Karpas-422 (cell line): Measurements from ENCODE around the gene TMEM38B. TPM values are rescaled to one million over a fixed set of nuclear protein-coding genes. Genes with fewer than 3 reads are reported as not detected.
A peak's percentile ranks its signal among the peaks of the same experiment; 100 is the strongest.

Source experiments
- DNase-seq: peaks from one replicate; pipeline ENCODE4 v3.0.0-alpha.2; 2015
- H2AFZ ChIP-seq: fragments of 200-600 bp; sonication (generic); 2 replicates; pipeline ENCODE4 v1.6.1; 2014; ENCODE audit warnings: antibody characterized with exemption, low read length, mixed read lengths
- H3K27ac ChIP-seq: fragments of 200-600 bp; sonication (generic); 2 replicates; pipeline ENCODE4 v1.5.1; 2014; ENCODE audit warnings: mild to moderate bottlenecking, low read length, moderate library complexity
- H3K27me3 ChIP-seq: fragments of 200-600 bp; sonication (generic); 2 replicates; pipeline ENCODE4 v1.6.1; 2014; ENCODE audit warnings: low read length, mixed read lengths
- H3K36me3 ChIP-seq: fragments of 200-600 bp; sonication (generic); 2 replicates; pipeline ENCODE4 v1.6.1; 2014; ENCODE audit warnings: low read length, mixed read lengths; ENCODE audit not compliant: insufficient read depth
- H3K4me1 ChIP-seq: fragments of 200-600 bp; sonication (generic); 2 replicates; pipeline ENCODE4 v1.6.1; 2014; ENCODE audit warnings: mild to moderate bottlenecking, low read length, mixed read lengths
- H3K4me2 ChIP-seq: fragments of 200-600 bp; sonication (generic); 2 replicates; pipeline ENCODE4 v1.6.1; 2014; ENCODE audit warnings: low read length, low read depth, mild to moderate bottlenecking; ENCODE audit not compliant: poor library complexity, severe bottlenecking
- H3K4me3 ChIP-seq: fragments of 200-600 bp; sonication (generic); 2 replicates; pipeline ENCODE4 v1.5.1; 2014; ENCODE audit warnings: mild to moderate bottlenecking, antibody characterized with exemption, low read length, mixed read lengths
- H3K79me2 ChIP-seq: fragments of 200-600 bp; sonication (generic); 2 replicates; pipeline ENCODE4 v1.6.1; 2014; ENCODE audit warnings: mild to moderate bottlenecking, low read length, mixed read lengths
- H3K9ac ChIP-seq: fragments of 200-600 bp; sonication (generic); 2 replicates; pipeline ENCODE4 v1.6.0; 2014; ENCODE audit warnings: low read length
- H3K9me2 ChIP-seq: fragments of 200-600 bp; sonication (generic), shearing (Covaris generic); replicated peaks from 2 replicates; pipeline ENCODE4 v1.6.0; 2014; ENCODE audit warnings: mild to moderate bottlenecking, low read length, moderate library complexity; ENCODE audit not compliant: insufficient read depth
- H3K9me3 ChIP-seq: fragments of 300-700, 200-600 bp; sonication (generic); 2 replicates; pipeline ENCODE4 v1.6.1; 2014; ENCODE audit warnings: low read length, mixed read lengths
- H4K20me1 ChIP-seq: fragments of 200-600 bp; sonication (generic); 2 replicates; pipeline ENCODE4 v1.6.1; 2014; ENCODE audit warnings: mild to moderate bottlenecking, antibody characterized with exemption, low read length, low read depth; ENCODE audit not compliant: insufficient read depth
- total RNA-seq: library from RNA; depleted of rRNA; stranded (reverse); fragments of >200 nt; shearing (Covaris generic); gene quantifications from 2 replicates; pipeline ENCODE4 v1.2.3, GENCODE V29; 2014; ENCODE audit warnings: low replicate concordance; rRNA removed

The TMEM38B gene
- 134 and 164 TPM in 2 replicates for total RNA-seq

- H3K36me3 ChIP-seq = peaks cover 37% of the 10 kb centered on the region
- peak within 1 kb of the TSS; percentile 45; the same call in 1 of the 2 replicates for H2AFZ ChIP-seq
- H3K27me3 ChIP-seq = no peaks in the 10 kb centered on the region
- H3K9me2 ChIP-seq = no peaks in the 10 kb centered on the region
- peaks cover 78% of the 10 kb centered on the region for H3K4me1 ChIP-seq
- peaks cover 48% of the 10 kb centered on the region for H3K79me2 ChIP-seq
- peaks cover 11% of the 10 kb centered on the region for H4K20me1 ChIP-seq
- no peaks in the 10 kb centered on the region for H3K9me3 ChIP-seq
- peak within 1 kb of the TSS; percentile 91 for H3K9ac ChIP-seq
- peak within 1 kb of the TSS; percentile 85 for H3K27ac ChIP-seq
- H3K4me3 ChIP-seq = peak within 1 kb of the TSS; percentile 92
- peak within 1 kb of the TSS; percentile 95 for H3K4me2 ChIP-seq
- DNase-seq = peak; percentile 94
Observed at GRCh38 chr9:105694190-105694847, at the start of gene TMEM38B. Gene TMEM38B, plus strand, starts transcription at chr9:105694541. Its CDS starts 120 bp downstream, at chr9:105694661.

DNA sequence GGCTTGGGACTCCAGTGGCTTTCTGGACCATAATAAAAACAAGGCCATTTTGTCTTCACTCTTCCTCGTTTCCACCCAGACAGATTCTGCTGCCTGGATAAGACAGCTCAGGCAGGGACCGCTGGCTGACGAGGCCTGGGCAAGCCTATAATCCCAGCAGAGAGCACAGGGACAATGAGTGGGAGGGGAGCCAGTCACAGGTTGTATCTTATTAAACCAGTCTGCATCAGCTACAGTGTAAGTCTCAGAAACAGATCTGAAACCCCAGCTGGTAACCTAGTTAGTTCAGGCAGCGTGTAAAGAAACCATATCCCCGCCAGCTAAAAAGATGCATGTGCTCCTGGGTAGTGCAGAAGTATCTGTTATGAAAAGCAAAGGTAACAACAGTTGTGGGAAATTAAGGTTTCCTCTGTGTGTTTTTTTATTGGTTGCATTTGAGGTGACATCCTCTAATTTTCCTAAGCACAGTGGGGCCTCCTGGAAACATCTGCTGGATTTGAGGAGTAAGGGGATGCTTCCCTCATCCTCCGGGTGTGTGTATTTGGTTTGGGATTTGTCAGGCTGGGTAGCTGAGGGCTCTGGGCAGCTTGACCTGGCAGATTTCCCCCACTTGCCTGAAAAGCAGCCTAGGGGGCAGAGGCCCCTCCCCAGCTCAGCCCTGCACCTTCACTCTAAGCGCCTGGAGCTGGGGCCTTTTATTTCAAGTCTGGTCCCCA lies 47.3 kb upstream of the TMEM38B start:
- no peak overlapping the region for H2AFZ ChIP-seq

DNA sequence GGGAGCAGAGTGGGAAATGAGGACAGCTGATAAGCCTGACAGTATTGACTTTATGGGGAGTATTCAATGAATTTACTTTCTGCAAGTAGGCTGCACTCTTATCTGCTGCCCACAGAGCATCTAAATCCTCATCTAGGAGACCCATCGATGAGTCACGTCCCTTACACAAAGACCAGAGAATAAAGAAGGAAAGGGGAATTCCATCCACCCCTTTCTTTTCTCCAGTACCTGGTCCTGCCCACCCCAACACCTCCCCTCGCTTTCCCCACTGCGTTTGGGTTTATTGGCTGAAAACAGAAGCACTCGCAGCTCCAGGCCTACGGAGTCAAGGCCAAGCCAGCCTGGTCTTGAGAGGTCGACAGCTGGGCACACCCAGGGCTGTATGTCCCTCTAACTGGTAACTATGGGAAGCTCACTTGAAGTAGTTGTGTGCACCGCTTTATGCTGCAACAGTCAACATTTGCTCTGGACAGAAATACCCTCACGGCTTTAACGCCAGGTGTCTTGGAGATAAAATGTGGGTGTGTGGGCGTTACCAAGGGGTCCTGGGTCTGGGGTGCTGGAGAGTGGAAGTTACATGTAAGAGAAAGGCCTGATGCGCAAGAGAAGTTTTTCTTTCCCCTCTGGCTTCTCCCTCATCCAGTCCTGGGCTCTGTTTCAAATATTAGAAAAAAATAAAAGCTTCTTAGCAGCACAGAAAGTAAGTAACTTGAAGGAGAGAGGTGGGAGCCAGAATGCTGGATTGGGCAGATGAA lies 46.6 kb upstream of the TMEM38B start:
- H3K9me2 ChIP-seq = no peaks in the 10 kb centered on the region
- H3K27ac ChIP-seq = peak overlapping the region; percentile 47
- peak overlapping the region; percentile 13; the same call in 1 of the 2 replicates for H3K9ac ChIP-seq
- no peaks in the 10 kb centered on the region for H4K20me1 ChIP-seq
- H3K36me3 ChIP-seq = no peaks in the 10 kb centered on the region
- H3K9me3 ChIP-seq = 0 out of 2 replicates have a peak, but pooled peaks cover 2% of the 10 kb centered on the region
- no peaks in the 10 kb centered on the region for H3K79me2 ChIP-seq
- no peak overlapping the region for H3K4me3 ChIP-seq
- peaks cover 92% of the 10 kb centered on the region for H3K4me1 ChIP-seq
- no peak overlapping the region for H2AFZ ChIP-seq
- H3K4me2 ChIP-seq = peak overlapping the region; percentile 46
- H3K27me3 ChIP-seq = no peaks in the 10 kb centered on the region
- no peak for DNase-seq

More for the DNA sequence above, 47.3 kb upstream of the TMEM38B start:
- peaks cover 89% of the 10 kb centered on the region for H3K4me1 ChIP-seq
- H3K9ac ChIP-seq = peak overlapping the region; percentile 13
- H4K20me1 ChIP-seq = no peaks in the 10 kb centered on the region
- H3K9me3 ChIP-seq = 0 out of 2 replicates have a peak, but pooled peaks cover 2% of the 10 kb centered on the region
- H3K27me3 ChIP-seq = no peaks in the 10 kb centered on the region
- peak overlapping the region; percentile 46 for H3K4me2 ChIP-seq
- H3K36me3 ChIP-seq = no peaks in the 10 kb centered on the region
- H3K4me3 ChIP-seq = no peak overlapping the region
- H3K79me2 ChIP-seq = no peaks in the 10 kb centered on the region
- no peaks in the 10 kb centered on the region for H3K9me2 ChIP-seq
- H3K27ac ChIP-seq = peak overlapping the region; percentile 29; the same call in 1 of the 2 replicates
- DNase-seq = no peak

DNA sequence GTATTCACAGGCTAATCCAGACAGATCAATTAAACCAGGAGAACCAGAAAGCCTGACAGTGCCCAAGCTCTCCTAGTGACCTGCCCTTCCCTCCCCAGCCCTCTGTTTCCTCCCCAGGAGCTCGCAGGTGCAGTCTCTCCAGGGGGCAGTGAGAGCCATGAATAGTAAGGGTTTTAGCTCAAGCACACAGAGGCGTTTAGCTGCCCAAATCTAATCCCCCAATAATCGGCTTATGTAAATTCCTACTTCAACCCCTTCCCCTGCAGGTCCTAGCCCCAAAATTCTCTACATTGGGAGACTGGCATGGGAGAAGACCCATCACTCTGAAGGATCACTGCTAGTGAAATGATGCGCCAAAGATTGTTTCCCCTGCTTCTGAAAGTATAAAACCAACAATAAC lies 42.5 kb upstream of the TMEM38B start:
- peak overlapping the region; percentile 53 for H3K4me2 ChIP-seq
- H3K4me1 ChIP-seq = peaks cover 86% of the 10 kb centered on the region
- H3K27me3 ChIP-seq = no peaks in the 10 kb centered on the region
- no peaks in the 10 kb centered on the region for H4K20me1 ChIP-seq
- H3K4me3 ChIP-seq = peak overlapping the region; percentile 33
- H3K9me3 ChIP-seq = no peaks in the 10 kb centered on the region
- peak overlapping the region; percentile 31; the same call in 1 of the 2 replicates for H3K9ac ChIP-seq
- no peak overlapping the region for H2AFZ ChIP-seq
- DNase-seq = peak; percentile 74
- no peaks in the 10 kb centered on the region for H3K79me2 ChIP-seq
- peak overlapping the region; percentile 70 for H3K27ac ChIP-seq
- no peaks in the 10 kb centered on the region for H3K9me2 ChIP-seq
- H3K36me3 ChIP-seq = no peaks in the 10 kb centered on the region

DNA sequence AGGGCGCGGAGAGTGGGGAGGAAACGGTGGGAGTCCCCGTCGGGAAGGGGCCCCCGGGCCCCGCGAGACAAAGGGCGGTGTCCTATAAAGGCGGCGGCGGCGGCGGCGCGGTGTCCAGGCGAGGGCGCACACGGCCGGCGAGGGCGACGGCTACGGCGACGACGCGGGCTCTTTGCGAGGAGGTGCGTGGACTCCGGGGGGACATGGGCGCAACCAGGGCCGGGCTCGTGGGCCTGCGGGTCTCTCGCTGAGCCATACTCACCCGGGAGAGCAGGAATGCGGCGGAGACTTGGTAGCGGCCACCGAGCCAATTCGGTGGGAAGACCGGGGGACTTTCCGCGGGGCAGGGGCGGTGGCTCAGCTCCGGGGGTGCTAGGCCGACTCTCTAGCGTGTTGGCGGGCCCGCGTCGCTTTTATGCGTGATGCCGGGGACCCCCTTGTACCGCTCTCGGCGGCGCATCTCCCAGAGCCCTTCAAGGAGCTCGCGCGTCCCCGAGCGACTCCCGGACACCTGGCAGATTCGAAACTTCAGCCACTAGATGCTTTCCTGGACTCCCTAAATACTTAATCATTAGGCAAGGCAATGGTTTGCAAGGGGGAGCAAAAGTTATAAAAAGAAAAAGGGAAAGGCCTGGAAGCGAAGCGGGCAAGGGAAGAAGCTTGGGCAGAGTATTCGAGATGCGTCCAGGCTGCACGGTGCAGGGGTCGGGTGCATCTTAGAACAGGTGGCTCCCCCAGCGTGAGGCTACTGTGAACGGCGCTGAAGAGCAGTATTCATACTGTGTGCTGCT lies 38.0 kb upstream of the TMEM38B start:
- Histone ChIP-seq H3K4me2 (peak overlapping the region; percentile 61), H3K27ac (peak overlapping the region; percentile 55), H2AFZ (no peak overlapping the region), H4K20me1 (no peaks in the 10 kb centered on the region), H3K4me3 (peak overlapping the region; percentile 65), H3K9me3 (no peaks in the 10 kb centered on the region), H3K79me2 (no peaks in the 10 kb centered on the region), H3K4me1 (peaks cover 77% of the 10 kb centered on the region), H3K9me2 (no peaks in the 10 kb centered on the region), H3K27me3 (no peaks in the 10 kb centered on the region), H3K36me3 (no peaks in the 10 kb centered on the region), H3K9ac (peak overlapping the region; percentile 67)
- DNase-seq = peak; percentile 60

GRCh38 chr9:105658351-105658750 lies 36.0 kb upstream of the TMEM38B start:
- Histone ChIP-seq H3K9me2 (no peaks in the 10 kb centered on the region), H3K4me1 (peaks cover 77% of the 10 kb centered on the region), H3K36me3 (no peaks in the 10 kb centered on the region), H3K4me3 (no peak overlapping the region), H3K9me3 (no peaks in the 10 kb centered on the region), H3K27me3 (no peaks in the 10 kb centered on the region), H4K20me1 (no peaks in the 10 kb centered on the region), H2AFZ (no peak overlapping the region), H3K27ac (peak overlapping the region; percentile 55; the same call in 1 of the 2 replicates), H3K79me2 (no peaks in the 10 kb centered on the region), H3K9ac (no peak overlapping the region), H3K4me2 (peak overlapping the region; percentile 61)
- DNase-seq = no peak

DNA sequence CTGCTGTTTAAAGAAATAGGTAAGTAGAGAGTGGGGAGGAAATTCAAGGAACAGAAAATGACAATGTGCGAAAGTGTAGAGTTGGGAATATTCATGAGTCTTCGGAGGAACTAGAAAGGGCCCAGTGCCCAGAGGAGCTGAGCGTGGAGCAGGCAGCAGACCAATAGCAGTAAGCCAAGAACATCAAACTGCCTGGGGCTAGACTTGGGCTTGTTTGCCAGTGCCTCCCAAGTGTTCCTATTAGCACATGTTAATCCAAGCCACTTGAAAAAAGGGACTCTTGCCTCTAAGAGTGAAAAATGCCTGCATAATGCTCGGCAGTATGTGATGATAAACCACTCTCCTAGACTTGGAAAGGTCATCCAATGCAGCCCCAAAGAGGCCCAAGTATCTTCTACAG lies 33.3 kb upstream of the TMEM38B start:
- peak overlapping the region; percentile 82 for H3K27ac ChIP-seq
- DNase-seq = no peak

More for the DNA sequence above, 33.3 kb upstream of the TMEM38B start:
- H3K79me2 ChIP-seq = no peaks in the 10 kb centered on the region
- H3K9me2 ChIP-seq = no peaks in the 10 kb centered on the region
- peaks cover 71% of the 10 kb centered on the region for H3K4me1 ChIP-seq
- no peaks in the 10 kb centered on the region for H3K9me3 ChIP-seq
- H4K20me1 ChIP-seq = no peaks in the 10 kb centered on the region
- H3K27me3 ChIP-seq = no peaks in the 10 kb centered on the region
- 0 out of 2 replicates have a peak overlapping the region, but pooled peaks have one; percentile 24 for H3K4me3 ChIP-seq
- H3K9ac ChIP-seq = 0 out of 2 replicates have a peak overlapping the region, but pooled peaks have one; percentile 2
- H2AFZ ChIP-seq = no peak overlapping the region
- peak overlapping the region; percentile 62 for H3K4me2 ChIP-seq
- no peaks in the 10 kb centered on the region for H3K36me3 ChIP-seq
